NB4 (cell line): ENCODE results near the gene CAMK2B.

Experiments
- MYC ChIP-seq: IDR thresholded peaks from 2 replicates; pipeline ENCODE4 v1.6.1; 2011; ENCODE audit warnings: low read depth, low read length
- TF ChIP-seq, protein P1 (sequence below): IDR thresholded peaks from one replicate; pipeline ENCODE4 v1.5.1; 2012; ENCODE audit warnings: low read depth, low read length

DNA sequence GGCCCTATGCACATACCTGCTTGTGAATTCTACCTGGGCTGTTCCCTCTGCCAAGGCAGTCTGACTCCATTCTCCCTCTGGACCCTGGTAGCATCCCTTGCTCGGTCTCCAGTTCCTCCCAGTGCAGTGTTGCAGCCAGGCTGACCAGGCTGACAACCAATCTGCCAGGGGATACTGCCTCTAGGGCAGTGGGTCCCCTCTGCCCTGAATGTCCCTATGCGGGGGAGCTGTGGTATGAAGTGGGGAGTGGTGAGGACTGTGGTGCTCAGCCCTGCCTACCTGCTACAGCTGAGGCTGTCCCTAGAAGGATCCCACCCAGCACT, 48.0 kb upstream of the CAMK2B start:
- TF ChIP-seq, protein P1, sequence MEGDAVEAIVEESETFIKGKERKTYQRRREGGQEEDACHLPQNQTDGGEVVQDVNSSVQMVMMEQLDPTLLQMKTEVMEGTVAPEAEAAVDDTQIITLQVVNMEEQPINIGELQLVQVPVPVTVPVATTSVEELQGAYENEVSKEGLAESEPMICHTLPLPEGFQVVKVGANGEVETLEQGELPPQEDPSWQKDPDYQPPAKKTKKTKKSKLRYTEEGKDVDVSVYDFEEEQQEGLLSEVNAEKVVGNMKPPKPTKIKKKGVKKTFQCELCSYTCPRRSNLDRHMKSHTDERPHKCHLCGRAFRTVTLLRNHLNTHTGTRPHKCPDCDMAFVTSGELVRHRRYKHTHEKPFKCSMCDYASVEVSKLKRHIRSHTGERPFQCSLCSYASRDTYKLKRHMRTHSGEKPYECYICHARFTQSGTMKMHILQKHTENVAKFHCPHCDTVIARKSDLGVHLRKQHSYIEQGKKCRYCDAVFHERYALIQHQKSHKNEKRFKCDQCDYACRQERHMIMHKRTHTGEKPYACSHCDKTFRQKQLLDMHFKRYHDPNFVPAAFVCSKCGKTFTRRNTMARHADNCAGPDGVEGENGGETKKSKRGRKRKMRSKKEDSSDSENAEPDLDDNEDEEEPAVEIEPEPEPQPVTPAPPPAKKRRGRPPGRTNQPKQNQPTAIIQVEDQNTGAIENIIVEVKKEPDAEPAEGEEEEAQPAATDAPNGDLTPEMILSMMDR, result no peak
- no peak for TF ChIP-seq MYC
